Measurements from ENCODE around the gene HOXA5. TPM values are rescaled to one million over a fixed set of nuclear protein-coding genes. Genes with fewer than 3 reads are reported as not detected.

HOXA5 gene
- total RNA-seq, 1 experiment from 2014 or later = not detected

DNA sequence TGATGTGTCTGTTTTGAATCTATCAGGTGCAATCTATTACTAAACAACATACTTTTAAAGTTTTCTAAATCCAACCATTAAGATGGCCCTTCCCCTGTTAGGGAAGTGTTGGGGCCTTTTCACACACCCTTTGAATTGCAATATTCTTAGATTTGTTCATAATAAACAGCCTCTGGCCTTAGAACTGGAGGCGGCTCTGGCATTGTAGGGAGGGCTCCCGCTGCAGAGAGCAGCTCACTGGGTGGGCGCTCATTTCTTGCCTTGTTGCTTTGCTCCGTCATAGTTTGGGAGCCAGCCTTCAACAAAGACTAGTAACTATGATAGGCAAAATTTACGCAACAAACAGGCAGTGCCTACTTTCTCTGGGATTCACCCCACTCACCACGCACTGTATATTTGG, 34.9 kb upstream of the HOXA5 start:
- Mint-ChIP-seq H3K36me3 (ENCODE audit: insufficient read depth in 1 of 3, low read depth in 3 of 3) (no peaks in the 10 kb centered on the region; a peak in 2 of 7 replicates), H3K4me1 (peaks cover 3 to 13% of the 10 kb centered on the region in 2 experiments), H3K27ac (no peak overlapping the region), H3K9me3 (peaks cover 2 to 14% of the 10 kb centered on the region in 2 experiments; a peak in 1 of 5 replicates), H3K27me3 (ENCODE audit: low read depth) (peaks cover 98% of the 10 kb centered on the region), H3K4me3 (no peak overlapping the region)
- Histone ChIP-seq H2BK5ac (ENCODE audit: insufficient read length, low read length) (no peak overlapping the region), H3K9ac (ENCODE audit: extremely low read depth, insufficient read length, low read length) (no peak overlapping the region), H3K4me2 (ENCODE audit: insufficient read depth, insufficient read length, low read length) (no peak overlapping the region), H3K79me1 (ENCODE audit: insufficient read depth, low read depth, low read length, poor library complexity, severe bottlenecking) (no peaks in the 10 kb centered on the region), H3K4me1 (ENCODE audit: insufficient read depth, low read length) (no peaks in the 10 kb centered on the region), H3K27me3 (ENCODE audit: insufficient read depth, low read length) (peaks cover 98% of the 10 kb centered on the region), H4K8ac (replicated peaks; ENCODE audit: insufficient read length, low read depth, low read length) (no peak overlapping the region), H4K5ac (ENCODE audit: insufficient read length, low read depth, low read length) (no peak overlapping the region), H3K23me2 (ENCODE audit: insufficient read length, low read depth, low read length, poor library complexity, severe bottlenecking) (no peaks in the 10 kb centered on the region), H3K56ac (ENCODE audit: insufficient read length, low read depth, low read length) (no peak overlapping the region), H3K9me3 (ENCODE audit: control insufficient read depth, low read depth, low read length) (no peaks in the 10 kb centered on the region), H3K27ac (ENCODE audit: insufficient read length, low read depth, low read length) (no peak overlapping the region), H2AK5ac (ENCODE audit: insufficient read length, low read length) (no peak overlapping the region), H2BK12ac (ENCODE audit: insufficient read length, low read depth, low read length) (no peak overlapping the region), H3K18ac (ENCODE audit: insufficient read length, low read depth, low read length) (no peak overlapping the region), H3T11ph (ENCODE audit: low read length) (no peak overlapping the region), H3K4ac (ENCODE audit: low read depth, low read length) (no peak overlapping the region), H2BK20ac (ENCODE audit: low read depth, low read length, poor library complexity, severe bottlenecking) (no peak overlapping the region), H3K79me2 (ENCODE audit: insufficient read depth, low read length) (no peaks in the 10 kb centered on the region), H2BK120ac (ENCODE audit: low read depth, low read length, poor library complexity, severe bottlenecking) (no peak overlapping the region), H3K23ac (ENCODE audit: insufficient read length, low read depth, low read length) (no peak overlapping the region), H2BK15ac (ENCODE audit: low read depth, low read length) (no peak overlapping the region), H4K91ac (ENCODE audit: insufficient read length, low read depth, low read length) (no peak overlapping the region), H4K20me1 (ENCODE audit: control insufficient read depth, insufficient read depth, insufficient read length) (no peaks in the 10 kb centered on the region), H3K14ac (ENCODE audit: insufficient read depth, low read length) (no peak overlapping the region), H2AFZ (ENCODE audit: low read length) (no peak overlapping the region)
- TF ChIP-seq, protein P1, sequence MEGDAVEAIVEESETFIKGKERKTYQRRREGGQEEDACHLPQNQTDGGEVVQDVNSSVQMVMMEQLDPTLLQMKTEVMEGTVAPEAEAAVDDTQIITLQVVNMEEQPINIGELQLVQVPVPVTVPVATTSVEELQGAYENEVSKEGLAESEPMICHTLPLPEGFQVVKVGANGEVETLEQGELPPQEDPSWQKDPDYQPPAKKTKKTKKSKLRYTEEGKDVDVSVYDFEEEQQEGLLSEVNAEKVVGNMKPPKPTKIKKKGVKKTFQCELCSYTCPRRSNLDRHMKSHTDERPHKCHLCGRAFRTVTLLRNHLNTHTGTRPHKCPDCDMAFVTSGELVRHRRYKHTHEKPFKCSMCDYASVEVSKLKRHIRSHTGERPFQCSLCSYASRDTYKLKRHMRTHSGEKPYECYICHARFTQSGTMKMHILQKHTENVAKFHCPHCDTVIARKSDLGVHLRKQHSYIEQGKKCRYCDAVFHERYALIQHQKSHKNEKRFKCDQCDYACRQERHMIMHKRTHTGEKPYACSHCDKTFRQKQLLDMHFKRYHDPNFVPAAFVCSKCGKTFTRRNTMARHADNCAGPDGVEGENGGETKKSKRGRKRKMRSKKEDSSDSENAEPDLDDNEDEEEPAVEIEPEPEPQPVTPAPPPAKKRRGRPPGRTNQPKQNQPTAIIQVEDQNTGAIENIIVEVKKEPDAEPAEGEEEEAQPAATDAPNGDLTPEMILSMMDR (conservative IDR thresholded peaks at IDR 0.05) = no peak
- WGBS (ENCODE audit: extremely low coverage, insufficient read length, low lambda C conversion rate) = no CpG with 5 or more reads among the region's 6 CpGs
- peak; percentile 20 for DNase-seq

All from H9 (cell line).